Measurements from ENCODE around the gene LTBP1.

LTBP1 gene

DNA sequence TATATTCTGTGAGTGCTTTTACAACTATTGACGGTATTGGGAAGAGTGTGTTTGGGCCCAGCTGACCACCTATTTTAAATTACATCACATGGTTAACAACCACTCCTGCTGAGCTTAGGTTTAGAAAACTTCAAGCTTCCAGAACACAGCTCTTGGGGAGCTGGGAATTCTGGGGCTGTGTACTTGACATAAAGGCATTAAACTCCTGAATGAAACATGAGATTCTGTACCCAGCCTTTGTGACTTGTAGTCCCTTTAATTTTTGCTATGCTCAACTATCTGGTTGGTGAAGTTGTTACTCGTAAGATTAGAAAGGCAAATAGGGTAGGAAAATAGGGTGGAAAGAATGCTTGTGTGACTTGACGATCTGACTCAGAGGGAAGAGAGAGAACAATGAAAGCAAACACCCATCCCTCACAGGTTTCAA lies 66.9 kb downstream of the LTBP1 start:
- no peak for DNase-seq (ENCODE audit: low spot score)

DNA sequence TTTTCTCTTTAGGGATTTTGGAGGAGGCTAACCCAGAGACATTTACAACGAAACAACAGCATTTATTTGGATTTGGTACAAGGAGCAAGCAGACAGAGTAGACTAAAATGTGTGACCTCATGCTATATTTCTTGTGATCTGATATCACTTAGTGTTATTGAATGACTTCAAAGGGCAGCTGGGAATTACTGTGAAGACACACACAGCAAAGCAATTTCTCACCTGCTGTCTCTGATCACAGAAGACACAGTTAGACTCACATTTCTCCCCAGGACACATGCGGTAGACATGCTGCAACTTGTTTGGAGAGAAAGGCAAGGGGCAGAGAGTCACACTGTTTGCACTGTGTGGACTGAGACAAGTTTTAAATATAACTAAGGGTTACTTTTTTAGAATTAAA lies 67.5 kb downstream of the LTBP1 start:
- no peak for DNase-seq (ENCODE audit: low spot score)

DNA sequence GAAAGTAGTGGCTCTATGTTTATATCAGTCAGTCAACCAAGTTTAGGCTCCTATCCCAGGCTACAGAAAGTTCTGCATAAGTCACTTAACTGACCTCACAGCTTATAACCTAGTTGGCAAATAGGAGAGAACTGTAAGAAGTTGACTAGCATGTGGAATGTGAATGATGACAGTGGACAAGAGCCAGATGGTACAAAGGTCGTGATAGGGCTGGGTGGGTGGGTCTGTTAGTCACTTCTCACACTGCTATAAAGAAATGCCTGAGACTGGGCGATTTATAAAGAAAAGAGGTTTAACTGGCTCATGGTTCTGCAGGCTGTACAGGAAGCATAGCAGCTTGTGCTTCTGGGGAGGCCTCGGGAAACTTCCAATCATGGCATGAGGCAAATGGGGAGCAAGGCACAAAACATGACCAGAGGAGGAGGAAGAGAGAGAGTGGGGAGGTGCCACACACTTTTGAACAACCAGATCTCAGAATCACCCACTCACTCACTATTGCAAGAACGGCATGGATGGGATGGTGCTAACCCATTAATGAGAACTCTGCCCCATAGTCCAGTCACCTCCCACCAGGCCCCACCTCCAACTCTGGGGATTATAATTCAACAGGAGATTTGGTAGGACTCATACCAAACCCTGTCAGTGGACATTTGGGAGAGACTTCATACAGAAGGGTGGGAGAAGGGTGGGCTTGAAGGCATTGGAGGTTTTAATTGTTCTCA lies 68.8 kb downstream of the LTBP1 start:
- DNase-seq (ENCODE audit: low spot score) = peak; percentile 26

DNA sequence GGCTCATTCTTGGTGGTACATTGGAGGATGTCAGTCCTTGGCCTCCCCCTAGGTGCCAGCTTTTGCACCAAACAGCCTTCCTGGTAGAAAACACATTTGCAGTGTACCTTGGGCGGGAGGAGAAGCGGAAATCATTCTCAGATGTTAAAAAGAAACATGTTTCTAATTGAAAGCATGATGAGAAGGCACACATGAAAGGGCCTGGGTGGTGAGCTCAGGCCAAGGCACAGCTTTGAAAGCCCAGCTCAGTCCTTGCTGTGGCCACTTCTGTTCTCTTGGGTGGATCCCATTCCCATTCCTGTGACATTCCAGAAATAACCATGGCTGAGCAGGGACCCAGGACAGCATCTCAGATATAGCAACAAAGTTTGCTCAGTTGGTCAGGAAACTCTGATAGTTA lies 71.5 kb downstream of the LTBP1 start:
- DNase-seq (ENCODE audit: low spot score) = peak; percentile 11

DNA sequence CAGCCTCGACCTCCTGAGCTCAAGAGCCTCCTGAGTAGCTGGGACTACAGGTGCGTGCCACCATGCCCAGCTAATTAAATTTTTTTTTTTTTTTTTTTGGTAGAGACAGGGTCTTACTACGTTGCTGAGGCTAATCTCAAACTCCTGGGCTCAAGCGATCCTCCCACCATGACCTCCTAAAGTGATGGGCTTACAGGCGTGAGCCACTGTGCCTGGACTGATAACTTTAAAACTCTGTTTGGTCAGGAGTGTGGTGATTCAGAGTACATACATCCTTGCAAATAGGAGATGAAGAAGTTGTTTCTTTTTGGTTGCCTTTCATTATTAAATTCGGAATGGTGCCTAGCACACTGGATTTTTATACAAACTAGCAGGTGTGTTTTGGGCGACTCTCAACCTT lies 73.0 kb downstream of the LTBP1 start:
- no peak for DNase-seq (ENCODE audit: low spot score)

DNA sequence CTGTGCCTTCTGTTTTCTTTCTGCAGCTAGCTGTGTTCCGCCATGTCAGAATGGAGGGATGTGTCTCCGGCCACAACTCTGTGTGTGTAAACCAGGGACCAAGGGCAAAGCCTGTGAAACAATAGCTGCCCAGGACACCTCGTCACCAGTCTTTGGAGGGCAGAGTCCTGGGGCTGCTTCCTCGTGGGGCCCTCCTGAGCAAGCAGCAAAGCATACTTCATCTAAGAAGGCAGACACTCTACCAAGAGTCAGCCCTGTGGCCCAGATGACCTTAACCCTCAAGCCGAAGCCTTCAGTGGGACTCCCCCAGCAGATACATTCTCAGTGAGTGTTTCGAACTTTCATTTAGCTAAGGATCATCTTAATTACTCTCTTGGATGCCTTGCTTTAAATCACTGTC lies 74.1 kb downstream of the LTBP1 start:
- DNase-seq (ENCODE audit: low spot score) = no peak

DNA sequence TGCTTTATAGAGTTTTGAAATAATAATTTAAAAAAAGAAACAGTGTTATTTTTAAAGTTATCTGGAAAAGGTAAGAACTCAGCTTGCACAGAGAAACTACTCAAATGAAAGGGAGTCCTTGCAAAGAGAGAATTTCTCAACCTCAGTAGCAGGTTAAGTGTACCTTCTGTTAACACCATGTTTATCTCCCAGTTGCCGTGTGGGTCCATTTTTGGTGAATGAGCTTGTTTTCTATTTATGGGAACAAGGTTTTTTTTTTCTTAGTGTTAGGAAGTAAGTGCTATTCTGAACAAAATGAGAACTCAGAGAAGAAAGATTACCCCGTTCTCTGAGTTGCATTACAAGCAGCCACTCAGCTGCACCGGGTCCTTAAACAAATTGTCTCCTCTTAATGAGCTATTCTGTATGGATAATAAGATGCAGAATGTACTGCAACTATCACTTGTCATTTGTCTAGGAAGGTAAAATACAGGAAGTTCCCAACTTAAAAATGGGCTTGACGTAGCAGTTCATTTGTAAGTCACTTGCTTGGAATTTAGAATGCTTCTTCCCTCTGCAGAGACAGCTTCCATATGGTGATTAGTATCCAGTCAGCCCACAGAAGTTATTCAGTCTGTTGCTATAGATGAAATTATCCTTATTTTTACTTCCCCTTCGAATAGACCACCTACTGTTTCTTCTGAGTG lies 74.9 kb downstream of the LTBP1 start:
- peak; percentile 32 for DNase-seq (ENCODE audit: low spot score)

DNA sequence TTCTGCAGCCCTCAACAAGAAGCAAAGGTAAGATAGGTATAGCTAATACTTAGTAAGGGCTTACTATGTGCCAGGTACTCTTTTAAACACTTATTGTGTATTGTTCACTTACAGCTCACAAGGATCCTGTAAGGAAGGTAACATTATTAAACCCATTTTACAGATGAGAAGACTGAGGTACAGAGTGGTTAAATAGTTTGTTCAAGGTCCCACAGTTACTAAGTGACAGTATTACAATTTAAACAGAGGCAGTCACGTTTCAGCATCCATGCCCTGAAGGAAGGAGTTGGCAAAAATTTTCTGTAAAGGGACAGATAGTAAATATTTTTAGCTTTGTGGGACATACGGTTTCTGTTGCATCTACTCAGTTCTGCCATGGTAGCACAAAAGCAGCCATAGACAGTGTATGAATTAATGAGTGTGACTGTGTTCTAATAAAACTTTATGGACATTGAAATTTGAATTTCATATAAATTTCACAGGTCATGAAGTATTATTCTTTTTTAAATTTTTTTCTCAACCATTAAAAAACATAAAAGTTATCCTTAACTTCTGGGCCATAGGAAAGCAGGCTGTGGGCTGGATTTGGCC lies 75.7 kb downstream of the LTBP1 start:
- DNase-seq (ENCODE audit: low spot score) = no peak

DNA sequence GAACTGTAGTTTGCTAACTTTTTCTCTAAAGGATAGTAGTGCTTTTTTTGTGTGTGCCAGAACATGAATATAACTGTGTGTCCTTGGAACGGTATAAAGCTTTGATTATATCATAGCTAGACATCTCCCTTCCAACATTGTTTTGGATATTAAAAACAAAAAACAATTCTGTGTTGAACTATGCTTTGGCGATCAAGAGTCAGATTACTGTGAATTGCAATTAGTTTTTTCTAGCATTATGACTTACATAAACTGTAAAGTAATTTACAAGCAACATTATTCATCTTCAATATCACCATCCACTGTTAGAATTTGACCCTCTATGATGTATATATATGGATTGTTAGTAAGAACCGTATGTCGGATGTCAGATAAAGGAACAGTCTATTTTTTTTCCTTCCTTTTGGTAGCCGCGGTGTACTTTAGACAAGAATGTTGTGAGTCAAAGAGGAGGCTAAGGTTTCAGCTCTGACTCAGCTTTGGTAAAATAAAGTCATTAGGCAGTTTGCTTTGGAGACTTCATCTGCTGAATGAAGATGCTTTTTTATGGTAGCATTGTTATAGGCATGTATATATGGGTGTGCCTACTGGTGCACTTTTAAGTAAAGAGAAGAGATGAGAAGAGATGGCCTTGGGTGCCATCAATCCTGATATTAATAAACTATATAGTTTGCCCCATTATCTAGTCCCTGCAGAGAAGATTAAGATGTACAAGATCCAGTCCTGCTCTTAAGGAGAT lies 76.4 kb downstream of the LTBP1 start:
- peak; percentile 62 for DNase-seq (ENCODE audit: low spot score)

DNA sequence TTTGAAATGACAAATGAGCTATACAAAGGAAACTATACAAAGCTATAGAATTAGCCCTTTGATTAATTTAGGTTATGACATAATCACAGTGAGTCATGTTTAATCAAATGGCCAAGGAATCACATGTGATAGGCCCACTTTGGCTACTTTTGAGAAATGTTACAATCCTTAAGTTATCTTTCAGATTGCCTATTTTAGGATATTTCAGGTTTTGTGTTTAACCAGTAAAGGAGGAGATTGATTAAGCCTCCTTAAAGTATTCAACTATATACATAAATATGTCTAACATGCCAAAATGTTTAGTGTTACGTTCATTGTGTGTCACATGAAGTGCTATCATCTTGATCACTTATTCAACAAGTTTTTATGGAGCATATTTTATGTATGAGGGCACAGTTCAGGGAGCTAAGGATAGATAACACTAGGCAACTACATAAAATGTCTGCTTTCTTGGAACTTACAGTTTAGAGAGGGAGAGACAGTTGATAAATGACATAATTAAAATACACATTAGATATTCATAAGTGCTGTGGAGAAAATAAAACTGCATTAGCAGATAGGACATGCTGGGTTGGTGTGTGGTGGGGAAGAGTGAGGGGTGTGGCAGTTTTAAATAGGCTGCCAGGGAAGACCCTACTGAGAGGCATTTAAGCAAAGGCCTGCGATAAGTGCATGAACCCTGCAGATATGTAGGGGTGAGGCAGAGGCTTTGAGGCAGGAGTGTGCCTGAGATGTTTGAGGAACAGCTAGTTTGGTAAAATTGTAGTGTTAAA lies 77.2 kb downstream of the LTBP1 start:
- DNase-seq (ENCODE audit: low spot score) = no peak

DNA sequence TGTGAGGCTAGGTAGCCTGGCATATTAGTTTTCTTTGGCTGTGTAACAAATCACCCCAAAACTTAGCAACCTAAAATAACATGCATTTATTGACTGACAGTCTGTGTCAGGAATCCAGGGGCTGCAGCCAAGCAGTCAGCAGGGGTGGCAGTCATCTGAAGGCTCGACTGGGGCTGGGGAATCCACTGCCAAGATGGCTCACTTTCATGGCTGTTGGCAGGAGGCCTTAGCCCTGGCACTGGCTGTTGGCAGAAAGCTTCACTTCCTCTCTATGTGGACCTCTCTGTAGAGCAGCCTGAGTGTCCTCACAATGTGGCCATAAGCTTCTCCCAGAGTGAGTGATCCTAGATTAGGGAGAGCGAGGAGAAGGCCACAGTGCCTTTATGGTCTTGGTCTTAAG lies 78.0 kb downstream of the LTBP1 start:
- DNase-seq (ENCODE audit: low spot score) = no peak

DNA sequence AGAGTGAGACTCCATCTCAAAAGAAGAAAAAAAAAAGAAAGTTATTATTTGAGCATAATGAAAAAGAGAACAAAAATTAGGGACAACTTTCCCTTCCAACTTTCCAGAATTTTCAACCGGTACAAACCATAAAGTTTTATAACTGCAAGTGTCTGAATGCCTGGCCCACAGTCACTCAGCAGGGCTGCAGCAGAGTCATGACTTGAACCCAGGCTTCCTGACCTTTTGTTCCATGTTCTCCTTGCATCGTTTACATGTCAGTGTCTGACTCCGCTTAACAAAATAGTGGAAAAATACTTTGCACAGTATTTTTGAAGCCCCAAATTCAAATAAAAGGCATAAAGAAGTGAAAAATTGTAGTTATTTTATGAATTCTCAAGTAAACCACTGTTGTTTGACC lies 82.7 kb downstream of the LTBP1 start:
- DNase-seq (ENCODE audit: low spot score) = no peak

DNA sequence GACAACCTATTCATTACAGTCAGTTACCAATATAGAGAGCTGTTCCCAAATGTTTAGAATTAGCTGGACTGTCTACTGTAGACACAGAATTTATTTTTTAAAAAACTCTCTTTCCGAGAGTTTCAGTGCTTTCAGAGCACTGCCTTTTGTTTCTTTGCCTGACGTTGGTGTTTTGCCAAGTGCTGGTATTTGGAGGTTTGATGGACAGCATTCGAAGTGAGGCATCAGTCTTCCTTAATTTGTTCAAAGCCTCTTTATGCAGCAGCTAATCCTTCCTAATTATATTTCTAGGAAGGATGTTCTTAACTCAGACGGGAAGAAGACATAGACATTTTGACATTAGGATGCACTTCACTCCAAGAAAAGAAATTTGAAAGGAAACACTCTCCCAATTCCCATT lies 83.2 kb downstream of the LTBP1 start:
- no peak for DNase-seq (ENCODE audit: low spot score)

DNA sequence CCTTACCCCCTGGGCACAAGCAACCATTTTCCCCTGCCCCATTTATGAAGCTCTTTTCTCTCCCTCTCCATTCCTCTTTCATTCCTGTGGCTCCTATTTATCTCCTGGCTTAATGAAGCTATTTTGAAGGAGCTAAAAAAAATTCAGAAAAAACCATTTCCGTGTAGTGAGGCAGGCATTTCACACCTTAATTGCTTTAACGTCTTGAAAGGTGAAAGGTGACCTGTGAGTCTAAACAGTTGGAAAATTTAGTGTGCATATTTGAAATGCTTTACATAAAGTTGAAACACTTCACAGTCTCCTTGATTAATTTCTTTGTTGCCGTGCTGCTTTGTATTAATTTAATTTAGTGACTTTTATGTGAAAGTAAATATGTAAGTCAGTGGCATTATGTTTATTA lies 83.6 kb downstream of the LTBP1 start:
- no peak for DNase-seq (ENCODE audit: low spot score)

DNA sequence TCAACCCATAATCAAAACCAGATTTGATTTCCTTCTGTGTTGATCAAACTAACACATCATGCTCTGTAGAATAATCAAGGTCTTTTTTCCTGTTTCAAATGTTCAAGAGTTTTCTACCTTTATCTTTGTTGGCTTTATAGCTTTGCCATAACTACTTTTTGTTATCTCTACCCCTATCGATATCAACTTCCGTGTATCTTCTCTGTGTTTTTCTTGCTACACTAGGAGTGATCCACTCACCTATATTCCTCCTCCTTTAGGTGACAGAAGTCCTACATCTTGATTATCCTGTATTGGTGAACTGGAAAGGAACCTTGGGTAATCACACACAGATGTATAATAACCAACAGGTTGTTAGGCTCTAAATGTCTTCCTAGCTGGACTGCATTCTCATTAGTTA lies 85.5 kb downstream of the LTBP1 start:
- no peak for DNase-seq (ENCODE audit: low spot score)

DNA sequence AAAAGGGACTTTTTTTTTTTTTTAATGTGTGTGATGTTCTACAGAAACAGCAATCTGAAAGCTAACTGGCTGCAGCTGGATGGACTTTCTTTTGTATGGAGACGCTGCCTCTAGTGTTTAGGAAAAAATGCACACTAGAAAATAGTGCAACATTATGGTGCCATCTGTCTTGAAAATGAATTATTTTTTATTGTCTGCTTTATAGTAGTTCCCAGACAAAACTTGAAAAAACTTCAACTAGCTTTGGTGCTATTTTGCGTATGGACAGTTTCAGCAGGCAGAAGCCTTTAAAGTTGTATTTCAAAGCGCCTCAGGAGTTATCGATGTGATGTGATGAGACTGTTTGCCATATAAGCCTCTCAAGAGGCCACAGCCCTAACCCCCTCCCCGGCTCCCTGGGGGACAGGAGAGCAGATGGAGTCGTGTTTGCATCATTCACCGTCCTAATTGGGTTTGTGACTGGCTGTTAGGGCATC lies 86.9 kb downstream of the LTBP1 start:
- peak; percentile 63 for DNase-seq (ENCODE audit: low spot score)

DNA sequence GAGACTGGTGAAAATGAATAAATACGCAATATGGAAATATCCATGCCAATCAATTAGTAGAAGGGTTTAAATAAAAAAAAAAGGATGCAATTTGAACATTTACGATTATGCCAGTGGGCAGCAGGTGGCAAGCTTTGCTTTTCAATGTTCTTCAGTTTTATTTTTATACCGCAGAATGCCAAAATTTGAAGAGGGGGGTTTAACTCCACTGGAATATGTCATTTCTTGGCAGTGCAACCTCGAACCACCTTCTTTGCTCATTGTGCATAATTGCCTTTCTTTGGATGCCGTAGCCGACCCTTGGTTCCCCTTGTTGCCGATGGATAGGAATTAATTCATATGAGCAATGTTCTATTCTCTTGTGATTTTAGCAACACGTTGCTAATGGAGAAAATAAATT lies 88.0 kb downstream of the LTBP1 start:
- peak; percentile 60 for DNase-seq (ENCODE audit: low spot score)

DNA sequence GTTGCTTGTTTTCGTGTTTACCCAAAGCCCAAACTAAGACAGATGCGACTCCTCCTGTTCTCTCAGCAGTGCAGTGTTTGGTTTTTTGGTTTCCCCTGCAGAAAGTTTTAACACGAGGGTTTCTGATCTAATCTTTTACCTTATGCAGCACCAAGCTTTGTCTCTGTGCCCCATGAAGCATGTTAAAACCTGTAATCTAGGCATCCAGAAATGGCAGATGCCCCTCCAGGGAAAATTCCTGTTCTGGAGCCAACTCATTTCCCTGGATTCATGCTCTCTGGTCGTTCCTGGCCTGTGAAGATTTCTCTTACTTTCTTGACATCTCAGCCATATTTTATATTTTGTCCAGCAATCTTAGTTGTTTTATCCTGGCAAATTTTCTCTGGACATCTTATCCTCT lies 91.5 kb downstream of the LTBP1 start:
- no peak for DNase-seq (ENCODE audit: low spot score)

DNA sequence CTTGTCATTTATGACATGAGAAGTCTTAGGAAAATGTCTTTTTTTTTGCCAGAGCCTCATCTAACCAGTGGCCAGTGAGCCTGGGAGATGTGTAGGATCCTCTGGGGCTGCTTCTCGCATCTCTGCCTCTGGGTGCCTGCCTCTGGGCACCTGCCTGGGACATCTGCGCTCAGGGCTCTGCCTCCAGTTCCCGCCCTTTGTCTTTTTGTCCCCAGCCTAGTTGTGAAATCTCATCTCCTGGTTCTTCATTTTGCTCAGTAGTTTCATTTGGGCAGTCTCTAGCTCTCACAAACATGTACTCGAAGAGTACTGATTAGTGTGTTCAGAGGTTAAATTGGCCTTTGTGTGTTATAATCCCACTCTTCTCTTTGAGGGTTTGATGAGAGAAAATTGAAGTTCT lies 92.0 kb downstream of the LTBP1 start:
- DNase-seq (ENCODE audit: low spot score) = no peak

DNA sequence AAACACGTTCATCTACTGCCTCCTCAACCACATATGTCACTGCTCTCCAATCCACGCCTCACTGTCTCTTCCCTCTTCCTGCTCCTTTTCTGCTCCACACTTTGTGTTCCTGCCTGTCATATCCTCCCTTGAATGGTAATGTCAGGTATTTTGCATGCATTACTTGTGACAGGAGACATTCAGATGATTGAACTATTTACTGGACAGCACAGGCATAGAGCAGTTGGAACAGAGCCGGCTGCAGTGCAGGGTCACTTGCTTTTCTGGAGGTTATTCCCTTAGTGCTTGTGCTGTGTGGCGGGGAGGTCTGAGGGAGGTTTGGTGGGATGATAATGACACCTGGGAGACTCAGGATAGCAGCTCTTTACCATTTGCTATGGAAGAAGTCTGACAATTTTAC lies 93.8 kb downstream of the LTBP1 start:
- DNase-seq (ENCODE audit: low spot score) = no peak

DNA sequence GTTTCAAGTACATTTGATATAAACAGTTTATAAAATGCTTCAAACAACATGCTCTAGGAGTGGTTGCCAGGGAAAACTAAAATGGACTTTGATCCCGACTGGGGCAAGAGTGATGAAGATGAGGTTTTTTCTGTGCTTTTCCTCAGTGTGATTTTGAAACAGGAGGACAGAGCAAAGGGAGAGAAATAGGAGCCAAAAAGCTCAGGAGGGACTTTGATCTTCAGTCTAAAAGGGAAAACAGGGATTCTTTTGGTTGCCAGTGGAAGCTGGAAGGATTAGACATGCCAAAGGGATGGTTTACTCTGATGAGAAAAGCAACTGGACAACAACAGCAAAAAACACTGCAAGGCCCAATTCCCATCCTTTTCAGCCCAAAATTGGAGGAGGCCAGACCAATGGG lies 95.5 kb downstream of the LTBP1 start:
- no peak for DNase-seq (ENCODE audit: low spot score)

DNA sequence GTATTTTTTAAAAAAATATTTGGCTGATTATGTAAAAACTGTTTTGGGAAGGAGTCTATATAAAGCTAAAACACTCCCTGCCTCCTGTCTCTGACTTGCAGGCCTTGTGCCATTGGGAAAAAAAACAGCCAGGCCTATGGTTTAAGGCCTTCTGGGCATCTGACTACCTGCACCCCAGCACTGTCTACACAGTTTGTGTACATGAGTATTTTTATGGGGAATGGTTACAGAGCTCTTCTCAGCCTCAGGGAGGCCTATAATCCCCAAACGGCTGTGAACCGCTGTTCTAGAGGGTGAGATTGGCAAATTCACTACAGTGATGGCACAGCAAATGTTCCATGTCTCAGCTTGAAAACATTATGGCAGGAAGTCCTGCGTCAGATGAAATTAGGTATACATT lies 96.1 kb downstream of the LTBP1 start:
- DNase-seq (ENCODE audit: low spot score) = no peak

All from GM03348 (cell line).